ENCODE data around the gene KLK6. TPM values are rescaled to one million over a fixed set of nuclear protein-coding genes. Genes with fewer than 3 reads are reported as not detected.
"Not testable (repeated sequence)": the region's sequence is repeated elsewhere in the genome, so short reads cannot be mapped to it uniquely, and the experiment has no call there.

The KLK6 gene
- total RNA-seq, 1 donor: not detected

GRCh38 chr19:50994129-50994528 is 24.7 kb upstream of the KLK6 start:
- DNase-seq (ENCODE audit: low read depth in 2 of 3, low spot score in 2 of 3): no peak

GRCh38 chr19:50992666-50993035 is 23.3 kb upstream of the KLK6 start:
- no peak for DNase-seq (ENCODE audit: low read depth in 2 of 3, low spot score in 2 of 3)

GRCh38 chr19:50984416-50984815 is 15.0 kb upstream of the KLK6 start:
- not testable (repeated sequence) for DNase-seq (ENCODE audit: low read depth in 2 of 3, low spot score in 2 of 3)

GRCh38 chr19:50983625-50984292 is 14.4 kb upstream of the KLK6 start, which contains the start of gene KLK7:
Gene KLK7 (minus strand): TSS chr19:50983917. CDS start chr19:50982399, 1,518 bp downstream.
- no peak for DNase-seq (ENCODE audit: low read depth in 2 of 3, low spot score in 2 of 3)

- no peak for DNase-seq (ENCODE audit: low read depth in 2 of 3, low spot score in 2 of 3)
Observed at GRCh38 chr19:50982186-50982585, 12.8 kb upstream of the KLK6 start.

GRCh38 chr19:50981587-50982146 is 12.3 kb upstream of the KLK6 start:
- no peak for DNase-seq (ENCODE audit: low read depth in 2 of 3, low spot score in 2 of 3)

GRCh38 chr19:50980208-50980607 is 10.8 kb upstream of the KLK6 start:
- DNase-seq (ENCODE audit: low read depth in 2 of 3, low spot score in 2 of 3): no peak

- no peak for DNase-seq (ENCODE audit: low read depth in 2 of 3, low spot score in 2 of 3)
Observed at GRCh38 chr19:50979758-50980157, 10.4 kb upstream of the KLK6 start.

GRCh38 chr19:50978772-50979390 is 9.5 kb upstream of the KLK6 start:
- no peak for DNase-seq (ENCODE audit: low read depth in 2 of 3, low spot score in 2 of 3)

GRCh38 chr19:50977626-50978025 is 8.2 kb upstream of the KLK6 start:
- DNase-seq (ENCODE audit: low read depth in 2 of 3, low spot score in 2 of 3): no peak

GRCh38 chr19:50975766-50976165 is 6.4 kb upstream of the KLK6 start:
- no peak for DNase-seq (ENCODE audit: low read depth in 2 of 3, low spot score in 2 of 3)

GRCh38 chr19:50974702-50975556 is 5.5 kb upstream of the KLK6 start:
- DNase-seq (ENCODE audit: low read depth in 2 of 3, low spot score in 2 of 3): no peak

- DNase-seq (ENCODE audit: low read depth in 2 of 3, low spot score in 2 of 3): no peak
Observed at GRCh38 chr19:50972795-50973376, 3.5 kb upstream of the KLK6 start.

GRCh38 chr19:50969810-50970209 is 419 bp upstream of the KLK6 start:
- DNase-seq (ENCODE audit: low read depth in 2 of 3, low spot score in 2 of 3): not testable (repeated sequence)

- no peak for DNase-seq (ENCODE audit: low read depth in 2 of 3, low spot score in 2 of 3)
Observed at GRCh38 chr19:50968716-50969412, 527 bp downstream of the KLK6 start.

GRCh38 chr19:50967929-50968715 is 1.3 kb downstream of the KLK6 start:
- DNase-seq (ENCODE audit: low read depth in 2 of 3, low spot score in 2 of 3): no peak

- DNase-seq (ENCODE audit: low read depth in 2 of 3, low spot score in 2 of 3): no peak
Observed at GRCh38 chr19:50964266-50964665, 5.1 kb downstream of the KLK6 start.

- DNase-seq (ENCODE audit: low read depth in 2 of 3, low spot score in 2 of 3): no peak
Observed at GRCh38 chr19:50963381-50963780, 6.0 kb downstream of the KLK6 start.

GRCh38 chr19:50962245-50962644 is 7.1 kb downstream of the KLK6 start:
- no peak for DNase-seq (ENCODE audit: low read depth in 2 of 3, low spot score in 2 of 3)

Data from hematopoietic multipotent progenitor cell (in vitro differentiated cells).